Tibial nerve (tissue), 4 donors: Measurements from ENCODE around the gene CTSL. TPM values are rescaled to one million over a fixed set of nuclear protein-coding genes. Genes with fewer than 3 reads are reported as not detected.
"Not testable (repeated sequence)": the region's sequence is repeated elsewhere in the genome, so short reads cannot be mapped to it uniquely, and the experiment has no call there.

Experiments
- DNase-seq, 2 donors: peaks; one replicate each; pipeline ENCODE4 v3.0.0-alpha.2; 2019; ENCODE audit warnings: low spot score in 2 of 2
- H3K27ac ChIP-seq, 4 donors: fragments of 200-600 bp; sonication (generic) in 3 of 4; one replicate each; pipeline ENCODE4 v1.5.1; 2017 to 2019; ENCODE audit warnings: mild to moderate bottlenecking in 1 of 4
- H3K27me3 ChIP-seq, 2 donors: fragments of 200-600 bp; sonication (generic) in 1 of 2; one replicate each; pipeline versions ENCODE4 v1.5.1 to v1.6.0; 2017 to 2019
- H3K36me3 ChIP-seq, 3 donors: fragments of 200-600 bp; sonication (generic); one replicate each; pipeline ENCODE4 v1.5.1; 2018 to 2019
- H3K4me1 ChIP-seq, 4 donors: fragments of 200-600 bp; sonication (generic) in 3 of 4; one replicate each; pipeline ENCODE4 v1.5.1; 2017 to 2019
- H3K4me3 ChIP-seq, 4 donors: fragments of 200-600 bp; sonication (generic) in 3 of 4; one replicate each; pipeline ENCODE4 v1.5.1; 2017 to 2019; ENCODE audit warnings: mild to moderate bottlenecking in 1 of 4, moderate library complexity in 1 of 4
- H3K9me3 ChIP-seq, 4 donors: fragments of 200-600 bp; sonication (generic) in 3 of 4; one replicate each; pipeline ENCODE4 v1.5.1; 2017 to 2019
- CTCF ChIP-seq, 5 experiments: fragments of 200-600 bp in 3 of 5; fragments of 450-650 bp in 2 of 5; sonication (generic) in 3 of 5; IDR thresholded peaks; one replicate each; pipeline ENCODE4 v1.5.1; 2016 to 2019; ENCODE audit warnings: antibody characterized with exemption in 5 of 5, mild to moderate bottlenecking in 3 of 5, moderate library complexity in 2 of 5
- EP300 ChIP-seq, 2 donors: sonication (generic); formaldehyde crosslinking; IDR thresholded peaks; one replicate each; pipeline ENCODE4 v1.6.1; 2017; ENCODE audit warnings: antibody characterized with exemption in 2 of 2, mild to moderate bottlenecking in 1 of 2
- POLR2A ChIP-seq, 2 donors: fragments of 450-650 bp; IDR thresholded peaks; one replicate each; pipeline ENCODE4 v1.6.1; 2017; ENCODE audit warnings: antibody characterized with exemption in 2 of 2, mild to moderate bottlenecking in 2 of 2, moderate library complexity in 2 of 2
- WGBS, 2 donors: methylation state at CpG; one replicate each; pipeline ENCODE4 v1.1.5; 2018; 5-methylcytosine and 5-hydroxymethylcytosine counted together
- total RNA-seq, 4 donors: library from RNA; depleted of rRNA; stranded (reverse); fragments of >200 nt; gene quantifications; one replicate each; pipeline ENCODE4 v1.1.0, GENCODE V29; 2016

CTSL gene
- total RNA-seq, 4 donors from 2014 or later: 77.7 to 181 (median 100) TPM

- WGBS, 2 donors: 11 to 17% methylated on average over 5 of the region's 5 CpGs
- H3K27ac ChIP-seq: no peak overlapping the region
- TF ChIP-seq CTCF (IDR thresholded peaks at IDR 0.05) (no peak), POLR2A (IDR thresholded peaks at IDR 0.05) (no peak), EP300 (IDR thresholded peaks at IDR 0.05) (no peak)
- H3K4me1 ChIP-seq: no peaks in the 10 kb centered on the region
- no peak for DNase-seq
- H3K36me3 ChIP-seq: no peaks in the 10 kb centered on the region
- no peak overlapping the region for H3K4me3 ChIP-seq
- no peaks in the 10 kb centered on the region for H3K27me3 ChIP-seq
- H3K9me3 ChIP-seq: peaks cover 0 to 11% (median 3%) of the 10 kb centered on the region in 4 donors
Observed at GRCh38 chr9:87741891-87742290, 16.0 kb downstream of the CTSL start.

GRCh38 chr9:87742813-87743428, 17.0 kb downstream of the CTSL start:
- no peak overlapping the region for H3K4me3 ChIP-seq
- no peak for DNase-seq
- no peaks in the 10 kb centered on the region for H3K36me3 ChIP-seq
- H3K27me3 ChIP-seq: no peaks in the 10 kb centered on the region
- TF ChIP-seq POLR2A (IDR thresholded peaks at IDR 0.05) (no peak), CTCF (IDR thresholded peaks at IDR 0.05) (no peak), EP300 (IDR thresholded peaks at IDR 0.05) (no peak)
- no peak overlapping the region for H3K27ac ChIP-seq
- peaks cover 0 to 11% (median 3%) of the 10 kb centered on the region in 4 donors for H3K9me3 ChIP-seq
- H3K4me1 ChIP-seq: no peaks in the 10 kb centered on the region
- WGBS, 2 donors: 56 to 70% methylated on average over 3 of the region's 3 CpGs

- DNase-seq, H3K36me3 ChIP-seq, H3K27ac ChIP-seq, H3K4me3 ChIP-seq, H3K4me1 ChIP-seq, H3K27me3 ChIP-seq: not testable (repeated sequence)
- H3K9me3 ChIP-seq: peaks cover 0 to 11% (median 3%) of the 10 kb centered on the region in 4 donors
- WGBS, 2 donors: 88 to 97% methylated on average over 7 of the region's 7 CpGs
Observed at GRCh38 chr9:87744247-87744646, 18.3 kb downstream of the CTSL start.

- DNase-seq: no peak
- 64 to 67% methylated on average over 4 of the region's 4 CpGs for WGBS, 2 donors
- no peaks in the 10 kb centered on the region for H3K4me1 ChIP-seq
- no peak overlapping the region for H3K4me3 ChIP-seq
- peaks cover 0 to 11% (median 3%) of the 10 kb centered on the region in 4 donors for H3K9me3 ChIP-seq
- no peak overlapping the region for H3K27ac ChIP-seq
- H3K27me3 ChIP-seq: no peaks in the 10 kb centered on the region
- TF ChIP-seq CTCF (IDR thresholded peaks at IDR 0.05) (no peak), EP300 (IDR thresholded peaks at IDR 0.05) (no peak), POLR2A (IDR thresholded peaks at IDR 0.05) (no peak)
- no peaks in the 10 kb centered on the region for H3K36me3 ChIP-seq
Observed at GRCh38 chr9:87746186-87746585, 20.3 kb downstream of the CTSL start.

GRCh38 chr9:87748881-87749280, 23.0 kb downstream of the CTSL start:
- Histone ChIP-seq H3K27ac (no peak overlapping the region), H3K36me3 (no peaks in the 10 kb centered on the region), H3K27me3 (no peaks in the 10 kb centered on the region), H3K4me3 (no peak overlapping the region), H3K4me1 (no peaks in the 10 kb centered on the region), H3K9me3 (peaks cover 0 to 5% (median 0%) of the 10 kb centered on the region in 4 donors)
- 23 to 28% methylated on average over 1 of the region's 1 CpG for WGBS, 2 donors
- TF ChIP-seq POLR2A (IDR thresholded peaks at IDR 0.05): no peak
- no peak for TF ChIP-seq CTCF (IDR thresholded peaks at IDR 0.05)
- no peak for TF ChIP-seq EP300 (IDR thresholded peaks at IDR 0.05)
- DNase-seq: no peak
